Renal cortical epithelial cell (primary cell): Measurements from ENCODE around the gene FOXA2. TPM values are rescaled to one million over a fixed set of nuclear protein-coding genes. Genes with fewer than 3 reads are reported as not detected.
"Not testable (repeated sequence)": the region's sequence is repeated elsewhere in the genome, so short reads cannot be mapped to it uniquely, and the experiment has no call there.

Experiments
- DNase-seq: peaks from one replicate; pipeline ENCODE4 v3.0.0-alpha.2; 2011; ENCODE audit warnings: low read depth
- total RNA-seq: library from RNA; depleted of rRNA; stranded (reverse); fragments of >200 nt; gene quantifications from 2 replicates; pipeline ENCODE4 v1.2.3, GENCODE V29; 2014

The FOXA2 gene
- total RNA-seq: 0.10 TPM in 1 of 2 replicates, not detected in the other

DNA sequence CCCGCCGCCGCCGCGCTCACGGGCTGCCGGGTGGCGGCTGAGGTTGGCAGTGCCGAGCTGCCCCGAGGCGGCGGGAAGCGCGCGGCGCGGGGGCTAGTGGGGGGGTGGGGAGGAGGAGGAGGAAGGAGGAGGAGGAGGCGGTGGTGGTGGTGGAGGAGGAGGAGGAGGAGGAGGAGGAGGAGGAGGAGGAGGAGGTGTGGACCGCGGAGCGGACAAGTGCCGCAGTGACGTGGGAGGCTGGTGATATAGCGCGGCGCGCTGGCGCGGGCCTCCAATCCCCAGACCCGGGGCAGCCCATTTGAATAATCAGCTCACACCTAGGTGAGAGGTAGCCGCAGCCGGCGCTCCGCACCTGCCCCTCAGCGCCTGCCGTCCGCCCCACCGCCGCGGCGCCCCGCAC is at the start of gene FOXA2:
FOXA2 (minus strand) TSS at position 51 of the 400 bp plus-strand sequence. CDS start 294 bp downstream, outside the sequence.
- no peak for DNase-seq

DNA sequence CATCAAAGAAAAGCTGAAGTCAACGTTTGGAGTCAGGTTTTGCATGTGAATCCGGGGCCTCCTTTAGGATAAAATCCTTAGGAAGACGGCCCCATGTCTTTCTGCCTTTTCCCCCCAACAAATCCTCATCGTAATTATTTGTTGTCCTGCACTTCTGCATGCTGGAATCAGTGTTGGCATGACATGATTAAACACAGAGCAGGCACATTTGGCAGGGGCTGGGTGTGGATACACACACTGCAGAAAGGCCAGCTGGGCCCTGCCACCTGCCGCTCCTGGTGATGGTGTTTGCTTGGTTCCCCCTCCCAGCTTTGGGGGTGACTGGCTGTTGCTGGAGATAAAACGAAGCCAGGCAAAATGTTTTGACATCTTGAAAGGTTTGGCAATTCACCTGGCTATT is 46.3 kb upstream of the FOXA2 start:
- no peak for DNase-seq

- DNase-seq: no peak
Observed at GRCh38 chr20:22629927-22630326, 45.6 kb upstream of the FOXA2 start.

DNA sequence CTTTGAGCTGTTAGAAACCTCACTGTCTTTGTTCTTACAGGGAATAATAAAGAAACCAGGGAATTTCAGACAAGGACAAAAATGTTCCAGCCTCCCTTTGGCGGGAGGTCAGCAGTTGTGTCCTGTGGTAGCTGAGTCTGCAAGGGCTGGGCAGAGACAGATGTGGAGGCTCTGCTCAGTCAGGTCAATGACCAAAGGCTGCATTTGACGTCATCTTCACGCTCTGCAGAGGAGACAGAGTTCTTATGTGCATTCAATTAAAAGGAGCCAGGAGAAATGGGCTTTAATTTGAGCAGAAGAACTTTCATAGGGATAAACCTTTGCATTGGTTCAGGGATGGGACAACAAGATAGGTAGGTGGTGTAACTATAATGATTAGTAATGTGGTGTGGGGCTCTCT is 45.1 kb upstream of the FOXA2 start:
- DNase-seq: no peak

- DNase-seq: no peak
Observed at GRCh38 chr20:22626496-22626895, 42.1 kb upstream of the FOXA2 start.

GRCh38 chr20:22623211-22623610 is 38.8 kb upstream of the FOXA2 start:
- DNase-seq: peak; percentile 1

DNA sequence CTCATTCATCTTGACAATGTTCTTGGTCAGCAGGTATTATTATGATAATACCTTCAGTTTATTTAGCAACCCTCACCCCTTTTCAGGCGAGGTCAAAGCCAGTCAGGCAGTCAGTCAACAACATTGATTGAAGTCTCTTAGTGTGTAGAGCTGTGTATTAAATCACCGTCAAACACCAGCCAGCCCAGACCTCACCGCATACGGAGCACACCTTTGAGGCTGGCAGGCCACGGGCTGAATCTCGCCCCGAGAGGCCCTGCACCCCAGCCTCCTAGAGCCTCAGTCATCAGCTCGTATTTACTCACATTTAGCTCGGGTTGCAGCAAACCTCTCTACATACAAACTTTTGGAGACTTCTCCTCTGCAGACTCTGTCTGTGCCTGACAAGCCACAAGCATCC is 36.0 kb upstream of the FOXA2 start:
- DNase-seq: no peak

DNA sequence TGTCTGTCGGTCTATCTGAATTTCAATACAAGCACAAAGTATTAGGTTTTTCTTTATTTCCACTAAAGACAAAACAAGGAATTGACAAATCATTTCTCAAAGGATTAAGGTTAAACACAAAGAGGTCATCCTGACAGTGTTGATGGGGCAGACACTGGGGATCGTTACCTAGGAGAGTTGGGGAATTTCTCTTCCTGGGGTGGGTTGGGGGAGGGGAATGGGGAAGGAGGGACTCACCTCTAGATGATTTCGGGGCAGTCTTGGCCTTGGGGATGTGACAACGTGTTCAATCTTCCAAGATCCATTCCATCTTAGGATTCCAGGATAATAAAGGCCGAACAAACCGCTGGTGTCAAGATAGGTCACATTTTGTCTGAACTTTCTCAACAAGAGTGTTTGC is 35.4 kb upstream of the FOXA2 start:
- DNase-seq: no peak

DNA sequence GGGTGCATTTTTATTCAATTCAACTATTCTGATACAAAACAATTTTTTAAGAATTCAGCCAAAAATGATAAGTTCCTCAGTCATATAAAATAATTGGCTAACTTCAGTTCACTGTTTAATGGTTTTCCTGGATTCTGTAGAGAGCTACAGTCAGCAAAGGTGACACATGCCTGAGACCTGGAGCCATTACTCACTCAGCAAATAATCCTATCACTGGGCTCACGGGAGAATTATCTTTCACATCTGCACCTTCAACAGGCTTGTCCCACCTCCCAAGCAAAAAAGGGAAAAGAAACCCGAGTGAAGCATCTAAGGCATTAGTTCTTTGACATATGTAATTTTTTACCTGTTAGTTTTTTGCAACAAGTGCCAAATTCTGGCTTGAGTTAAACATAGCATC is 34.9 kb upstream of the FOXA2 start:
- DNase-seq: no peak

GRCh38 chr20:22617160-22617559 is 32.8 kb upstream of the FOXA2 start:
- no peak for DNase-seq

DNA sequence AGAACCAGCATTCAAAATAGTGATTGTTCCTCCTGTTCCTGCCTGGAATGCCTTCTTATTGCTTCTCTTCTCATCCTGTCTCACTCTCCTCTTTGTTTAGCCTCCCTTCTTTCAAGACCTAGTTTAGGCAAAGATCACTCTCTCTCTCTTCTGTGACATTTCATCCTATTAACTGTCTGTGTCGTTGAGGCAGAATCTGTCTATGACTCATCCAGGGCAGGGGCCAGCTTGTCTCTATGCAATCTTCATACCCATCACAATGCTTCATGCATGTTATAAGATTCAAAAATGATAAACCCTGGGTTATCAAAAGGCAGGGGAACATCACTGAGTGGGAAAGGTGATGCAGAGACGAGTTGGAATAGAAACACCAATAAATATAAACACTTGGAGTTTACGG is 32.2 kb upstream of the FOXA2 start:
- no peak for DNase-seq

DNA sequence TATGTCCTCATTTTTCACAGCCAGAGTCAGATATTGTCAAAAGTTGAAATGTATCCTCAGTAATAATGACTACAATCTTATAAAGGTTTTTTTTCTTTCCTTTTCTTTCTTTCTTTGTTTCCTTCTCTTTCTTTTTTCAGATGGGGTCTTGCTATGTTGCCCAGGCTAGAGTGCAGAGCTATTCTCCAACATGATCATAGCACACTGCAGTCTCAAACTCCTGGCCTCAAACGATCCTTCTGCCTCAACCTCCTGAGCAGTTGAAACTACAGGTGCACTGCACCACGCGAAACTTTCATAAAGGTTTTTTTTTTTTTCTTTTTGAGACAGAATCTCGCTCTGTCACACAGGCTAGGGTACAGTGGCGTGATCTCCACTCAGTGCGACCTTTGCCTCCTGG is 31.1 kb upstream of the FOXA2 start:
- no peak for DNase-seq

- DNase-seq: no peak
Observed at GRCh38 chr20:22611636-22612035, 27.3 kb upstream of the FOXA2 start.

GRCh38 chr20:22607695-22608094 is 23.3 kb upstream of the FOXA2 start:
- no peak for DNase-seq

DNA sequence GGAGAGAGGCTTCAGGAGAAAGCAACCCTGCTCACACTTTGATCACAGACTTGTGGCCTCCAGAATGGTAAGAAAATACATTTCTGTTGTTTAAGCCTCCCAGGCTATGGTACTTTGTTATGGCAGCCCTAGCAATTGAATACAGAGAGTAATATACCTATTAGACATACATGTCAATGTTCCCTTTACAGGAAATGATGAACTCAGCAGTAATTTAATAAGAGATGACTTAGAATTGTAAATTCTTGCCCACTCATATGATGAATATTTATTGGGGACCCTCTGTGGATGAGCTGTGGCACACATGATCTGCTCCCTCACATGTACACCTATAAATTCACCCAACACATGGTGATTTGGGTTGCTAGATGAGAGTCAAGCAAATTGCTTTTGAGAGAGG is 20.4 kb upstream of the FOXA2 start:
- no peak for DNase-seq

DNA sequence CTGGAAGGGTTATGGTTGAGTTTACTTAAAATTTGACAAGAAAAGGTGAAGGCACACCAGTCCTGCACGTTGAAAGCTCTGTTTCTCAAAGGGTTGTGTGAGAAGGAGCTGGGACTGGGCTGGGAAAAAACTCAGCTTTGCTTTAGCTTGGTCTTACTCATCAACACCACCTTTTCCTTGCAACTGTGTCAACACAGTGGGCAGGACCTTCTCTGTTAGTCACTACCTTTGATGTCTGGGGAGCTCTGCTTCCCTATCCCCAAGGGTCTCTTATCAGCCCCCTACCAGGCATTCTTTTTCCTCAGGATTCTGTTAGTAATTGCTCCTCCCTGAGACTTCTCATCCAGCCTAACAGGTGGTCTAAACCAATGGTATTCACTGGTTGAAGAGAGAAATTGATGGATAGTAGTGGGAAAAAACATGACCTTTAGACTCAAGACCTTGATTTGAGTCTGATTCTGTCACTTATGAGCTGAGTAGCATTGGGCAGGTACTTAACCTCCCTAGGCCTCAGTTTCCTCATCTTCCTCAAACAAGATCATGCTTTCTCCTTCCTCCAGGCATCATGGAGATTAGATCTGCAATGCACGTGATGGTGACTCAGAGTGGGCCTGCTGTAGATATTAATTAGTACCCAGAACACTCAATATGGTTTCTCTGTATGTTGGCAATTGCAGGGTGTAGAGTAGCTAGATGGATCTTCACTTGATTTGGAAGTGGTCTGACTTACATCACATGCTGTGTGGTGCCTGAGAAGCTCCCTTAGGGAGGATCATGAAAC is 17.2 kb upstream of the FOXA2 start:
- DNase-seq: no peak

DNA sequence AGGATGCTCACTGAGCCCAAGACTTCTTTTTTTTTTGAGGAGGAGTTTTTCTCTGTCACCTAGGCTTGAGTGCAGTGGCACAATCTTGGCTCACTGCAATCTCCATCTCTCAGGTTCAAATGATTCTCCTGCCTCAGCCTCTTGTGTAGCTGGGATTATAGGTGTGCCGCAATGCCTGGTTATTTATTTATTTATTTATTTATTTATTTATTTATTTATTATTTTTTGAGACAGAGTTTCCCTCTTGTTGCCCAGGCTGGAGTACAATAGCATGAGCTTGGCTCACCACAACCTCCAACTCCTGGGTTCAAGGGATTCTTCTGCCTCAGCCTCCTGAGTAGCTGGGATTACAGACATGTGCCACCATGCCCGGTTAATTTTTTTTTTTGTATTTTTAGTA is 14.9 kb upstream of the FOXA2 start:
- not testable (repeated sequence) for DNase-seq

DNA sequence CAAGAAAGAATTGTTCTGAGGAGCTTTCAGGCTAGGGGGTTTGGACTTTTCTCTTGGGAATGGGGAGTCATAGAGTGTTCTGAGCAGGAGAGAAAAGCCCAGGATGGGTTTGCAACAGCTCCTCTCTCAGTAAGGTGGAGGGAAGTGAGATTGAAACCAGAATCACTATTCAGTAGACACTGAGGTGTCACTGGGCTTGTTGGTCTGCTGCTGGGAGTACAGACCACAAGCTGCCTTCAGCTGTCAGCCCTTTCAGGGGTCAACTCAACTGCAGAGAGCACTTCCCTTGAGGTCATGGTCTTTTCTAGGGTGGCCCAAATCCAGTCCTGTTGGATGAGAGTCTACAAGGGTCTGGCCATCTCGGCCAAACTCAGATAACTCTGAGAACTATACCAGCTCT is 12.9 kb upstream of the FOXA2 start:
- DNase-seq: no peak

- no peak for DNase-seq
Observed at GRCh38 chr20:22590662-22591061, 6.3 kb upstream of the FOXA2 start.

GRCh38 chr20:22586645-22587310 is 2.4 kb upstream of the FOXA2 start:
- DNase-seq: no peak

- DNase-seq: no peak
Observed at GRCh38 chr20:22585786-22586493, 1.6 kb upstream of the FOXA2 start.

DNA sequence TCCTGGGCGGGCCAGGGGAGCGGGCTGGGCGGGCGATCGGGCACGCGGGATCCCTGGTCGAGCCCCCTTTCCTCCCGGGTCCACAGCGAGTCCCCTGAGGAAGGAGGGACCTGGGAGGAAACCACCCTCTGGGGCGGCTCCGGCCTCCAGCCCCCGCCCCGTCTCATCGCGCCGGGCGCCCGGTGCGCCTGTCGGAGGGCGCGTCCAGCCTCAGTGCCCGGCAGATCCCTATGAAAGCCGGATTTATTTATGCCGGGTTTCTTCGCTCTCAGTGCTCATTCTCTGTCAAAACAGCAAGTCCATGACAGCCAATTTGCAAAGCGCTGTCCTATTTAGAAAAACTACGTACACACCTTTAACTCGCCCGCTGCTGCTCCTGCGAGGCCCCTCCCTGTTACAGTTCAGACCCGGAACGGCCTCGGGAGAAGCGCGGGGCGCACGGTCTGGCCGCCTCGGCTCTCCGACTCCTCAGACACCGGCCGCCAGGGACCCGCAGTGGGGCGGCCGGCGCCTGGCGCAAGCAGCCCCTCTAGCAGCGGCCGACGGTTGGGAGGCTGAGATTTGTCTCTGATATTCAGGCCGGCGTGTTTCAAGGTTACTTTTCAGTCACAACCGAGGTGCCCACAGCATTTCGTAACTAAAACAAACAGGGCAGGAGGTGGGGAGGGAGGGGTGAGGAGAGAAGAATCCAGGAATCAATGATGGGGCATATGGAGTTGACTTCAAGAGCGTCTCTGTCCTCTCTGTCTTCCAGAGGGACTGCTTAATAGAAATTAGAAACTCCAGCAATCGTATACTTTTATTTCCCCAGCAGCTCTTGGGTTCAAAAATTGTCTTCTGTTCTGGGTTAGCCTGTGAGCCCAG is 782 bp upstream of the FOXA2 start:
- DNase-seq: peak; percentile 22
